GM12864 (cell line): ENCODE data around the gene ADAM10.

ENCODE experiments used
- DNase-seq: peaks from one replicate; pipeline ENCODE4 v3.0.0-alpha.2; 2011; ENCODE audit warnings: low read depth
- H3K4me3 ChIP-seq: 2 replicates; pipeline ENCODE4 v1.5.1; 2011; ENCODE audit warnings: mild to moderate bottlenecking, low read depth, low read length, control low read depth
- CTCF ChIP-seq: IDR thresholded peaks from 2 replicates; pipeline ENCODE4 v1.5.1; 2011; ENCODE audit warnings: low read depth, mild to moderate bottlenecking, moderate library complexity, low read length, control low read depth, inconsistent platforms; ENCODE audit errors: missing control alignments

Gene ADAM10

GRCh38 chr15:58705105-58705504 is 44.4 kb downstream of the ADAM10 start:
- no peak for TF ChIP-seq CTCF
- no peak overlapping the region for H3K4me3 ChIP-seq
- DNase-seq = no peak

GRCh38 chr15:58704155-58704865 is 45.2 kb downstream of the ADAM10 start:
- TF ChIP-seq CTCF = no peak
- H3K4me3 ChIP-seq = no peak overlapping the region
- no peak for DNase-seq

GRCh38 chr15:58703610-58704009 is 45.9 kb downstream of the ADAM10 start:
- H3K4me3 ChIP-seq = no peak overlapping the region
- no peak for DNase-seq
- no peak for TF ChIP-seq CTCF

GRCh38 chr15:58702233-58702632 is 47.3 kb downstream of the ADAM10 start:
- TF ChIP-seq CTCF = no peak
- DNase-seq = no peak

GRCh38 chr15:58701376-58701775 is 48.1 kb downstream of the ADAM10 start:
- no peak for DNase-seq
- H3K4me3 ChIP-seq = no peak overlapping the region
- TF ChIP-seq CTCF = no peak

More at GRCh38 chr15:58702233-58702632, 47.3 kb downstream of the ADAM10 start:
- H3K4me3 ChIP-seq = no peak overlapping the region

- TF ChIP-seq CTCF = no peak
- no peak overlapping the region for H3K4me3 ChIP-seq
- no peak for DNase-seq
Observed at GRCh38 chr15:58699769-58700168, 49.7 kb downstream of the ADAM10 start.
